Body of pancreas (tissue), 4 donors: Measurements from ENCODE around the gene FAH. TPM values are rescaled to one million over a fixed set of nuclear protein-coding genes. Genes with fewer than 3 reads are reported as not detected.
A peak's percentile ranks its signal among the peaks of the same experiment; 100 is the strongest.

Experiments
- ATAC-seq: fragments of 150-250 bp; one replicate; pipeline ENCODE4 v1.9.1; 2016
- DNase-seq, 4 donors: peaks; one replicate each; pipeline ENCODE4 v3.0.0-alpha.2; 2019
- H3K27ac ChIP-seq, 4 donors: fragments of 200-600 bp; sonication (generic); 1 replicate in 3 of 4; 2 replicates in 1 of 4; pipeline versions ENCODE4 v1.5.1 to v1.6.1; 2016 to 2019; ENCODE audit warnings: mild to moderate bottlenecking in 1 of 4, mixed read lengths in 1 of 4, moderate library complexity in 1 of 4
- H3K27me3 ChIP-seq, 2 donors: fragments of 200-600 bp; sonication (generic); one replicate each; pipeline ENCODE4 v1.6.0; 2016; ENCODE audit warnings: mild to moderate bottlenecking in 1 of 2
- H3K36me3 ChIP-seq, 2 donors: fragments of 200-600 bp; sonication (generic); replicated peaks in 1 of 2; 2 replicates each; pipeline ENCODE4 v1.5.1; 2016; ENCODE audit warnings: low read depth in 2 of 2; ENCODE audit not compliant: insufficient read depth in 1 of 2
- H3K4me1 ChIP-seq: fragments of 200-600 bp; sonication (generic); one replicate; pipeline ENCODE4 v1.6.0; 2016
- H3K4me3 ChIP-seq, 2 donors: fragments of 200-600 bp; sonication (generic); 1 replicate in 1 of 2; 2 replicates in 1 of 2; pipeline ENCODE4 v1.5.1; 2016 to 2019
- H3K9me3 ChIP-seq, 3 donors: fragments of 200-600 bp; sonication (generic); 1 replicate in 2 of 3; 2 replicates in 1 of 3; pipeline ENCODE4 v1.5.1; 2016
- CTCF ChIP-seq, 7 experiments: fragments of 450-650 bp in 4 of 7; fragments of 200-600 bp in 3 of 7; sonication (generic) in 3 of 7; IDR thresholded peaks; one replicate each; pipeline ENCODE4 v1.5.1; 2016 to 2019; ENCODE audit warnings: antibody characterized with exemption in 7 of 7
- POLR2A ChIP-seq, 3 donors: fragments of 450-650 bp; IDR thresholded peaks; one replicate each; pipeline ENCODE4 v1.6.1; 2016; ENCODE audit warnings: antibody characterized with exemption in 3 of 3, mild to moderate bottlenecking in 2 of 3
- WGBS, 2 donors: methylation state at CpG; one replicate each; pipeline ENCODE4 v1.1.5; 2017; 5-methylcytosine and 5-hydroxymethylcytosine counted together
- intact Hi-C: fragments of 100-400 bp; cut with DNase I; formaldehyde crosslinking; loops from one replicate; pipeline ENCODE4 v1.15.1; 2023
- total RNA-seq, 2 donors: library from RNA; depleted of rRNA; stranded (reverse); fragments of >200 nt; gene quantifications; one replicate each; pipeline ENCODE4 v1.1.0, GENCODE V29; 2016

Gene FAH
- total RNA-seq, 2 donors from 2014 or later = 8.8 to 31.0 TPM

GRCh38 chr15:80211976-80212375 lies 59.2 kb downstream of the FAH start:
- 82 to 86% methylated on average over 1 of the region's 1 CpG for WGBS, 2 donors
- DNase-seq = no peak
- intact Hi-C loops = no loop called here

GRCh38 chr15:80214910-80215309 lies 62.1 kb downstream of the FAH start:
- no peak overlapping the region for H3K4me3 ChIP-seq
- peaks cover 12% of the 10 kb centered on the region for H3K4me1 ChIP-seq
- H3K27ac ChIP-seq = no peak overlapping the region
- DNase-seq (peak; percentile 27 to 55 (median 34)), ATAC-seq (no peak)
- WGBS, 2 donors = 57 to 61% methylated on average over 2 of the region's 2 CpGs
- intact Hi-C loops = no loop called here
- H3K36me3 ChIP-seq = no peaks in the 10 kb centered on the region
- H3K27me3 ChIP-seq = no peaks in the 10 kb centered on the region
- H3K9me3 ChIP-seq = no peaks in the 10 kb centered on the region
- TF ChIP-seq CTCF (IDR thresholded peaks at IDR 0.05) = no peak

More at GRCh38 chr15:80211976-80212375, 59.2 kb downstream of the FAH start:
- no peaks in the 10 kb centered on the region for H3K9me3 ChIP-seq
- no peak overlapping the region for H3K27ac ChIP-seq
- no peak for TF ChIP-seq CTCF (IDR thresholded peaks at IDR 0.05)
- TF ChIP-seq POLR2A (IDR thresholded peaks at IDR 0.05) = no peak
- no peaks in the 10 kb centered on the region for H3K27me3 ChIP-seq
- H3K36me3 ChIP-seq = no peaks in the 10 kb centered on the region
- H3K4me3 ChIP-seq = no peak overlapping the region
- ATAC-seq = no peak
- peaks cover 12% of the 10 kb centered on the region for H3K4me1 ChIP-seq

- H3K27me3 ChIP-seq = no peaks in the 10 kb centered on the region
- DNase-seq (no peak), ATAC-seq (no peak)
- intact Hi-C loops = no loop called here
- TF ChIP-seq CTCF (IDR thresholded peaks at IDR 0.05) (no peak), POLR2A (IDR thresholded peaks at IDR 0.05) (no peak)
- peaks cover 12% of the 10 kb centered on the region for H3K4me1 ChIP-seq
- no peak overlapping the region for H3K27ac ChIP-seq
- no peak overlapping the region for H3K4me3 ChIP-seq
- H3K36me3 ChIP-seq = no peaks in the 10 kb centered on the region
- 91 to 95% methylated on average over 5 of the region's 5 CpGs for WGBS, 2 donors
- no peaks in the 10 kb centered on the region for H3K9me3 ChIP-seq
These were observed 63.3 kb downstream of the FAH start for GRCh38 chr15:80216141-80216540.

GRCh38 chr15:80216911-80217310 lies 64.1 kb downstream of the FAH start:
- Histone ChIP-seq H3K27me3 (no peaks in the 10 kb centered on the region), H3K9me3 (no peaks in the 10 kb centered on the region), H3K4me3 (no peak overlapping the region), H3K4me1 (peaks cover 12% of the 10 kb centered on the region), H3K27ac (no peak overlapping the region), H3K36me3 (no peaks in the 10 kb centered on the region)
- ATAC-seq (no peak), DNase-seq (no peak)
- TF ChIP-seq CTCF (IDR thresholded peaks at IDR 0.05) (no peak), POLR2A (IDR thresholded peaks at IDR 0.05) (no peak)
- WGBS, 2 donors = 64 to 72% methylated on average over 1 of the region's 1 CpG
- intact Hi-C loops = no loop called here

GRCh38 chr15:80217327-80217900 lies 64.6 kb downstream of the FAH start:
- ATAC-seq (no peak), DNase-seq (no peak)
- no peaks in the 10 kb centered on the region for H3K36me3 ChIP-seq
- WGBS, 2 donors = 96 to 98% methylated on average over 4 of the region's 4 CpGs
- no peaks in the 10 kb centered on the region for H3K27me3 ChIP-seq
- H3K9me3 ChIP-seq = no peaks in the 10 kb centered on the region
- TF ChIP-seq CTCF (IDR thresholded peaks at IDR 0.05) (no peak), POLR2A (IDR thresholded peaks at IDR 0.05) (no peak)
- H3K4me1 ChIP-seq = peaks cover 12% of the 10 kb centered on the region
- H3K4me3 ChIP-seq = no peak overlapping the region
- intact Hi-C loops = no loop called here
- H3K27ac ChIP-seq = no peak overlapping the region
